Mesothelial cell of epicardium (in vitro differentiated cells): Measurements from ENCODE around the gene SLC30A9. TPM values are rescaled to one million over a fixed set of nuclear protein-coding genes. Genes with fewer than 3 reads are reported as not detected.

Experiments
- DNase-seq, 2 experiments: peaks; one replicate each; pipeline ENCODE4 v3.0.0; 2021; ENCODE audit warnings: low spot score in 2 of 2; ENCODE audit not compliant: unreplicated experiment in 2 of 2
- H3K27ac Mint-ChIP-seq: 2 replicates; pipeline ENCODE4 v1.8.0; 2021; ENCODE audit warnings: mixed read lengths
- H3K27me3 Mint-ChIP-seq: 2 replicates; pipeline ENCODE4 v1.8.0; 2021; ENCODE audit warnings: low read depth, mixed read lengths
- H3K36me3 Mint-ChIP-seq: 2 replicates; pipeline ENCODE4 v1.8.0; 2021; ENCODE audit warnings: mixed read lengths
- H3K4me1 Mint-ChIP-seq: 2 replicates; pipeline ENCODE4 v1.8.0; 2021; ENCODE audit warnings: mixed read lengths
- H3K4me3 Mint-ChIP-seq: 2 replicates; pipeline ENCODE4 v1.8.0; 2021; ENCODE audit warnings: mild to moderate bottlenecking, moderate library complexity, mixed read lengths
- H3K9me3 Mint-ChIP-seq: 2 replicates; pipeline ENCODE4 v1.8.0; 2021; ENCODE audit warnings: mixed read lengths
- CTCF ChIP-seq: fragments of 200-600 bp; sonication (generic); IDR thresholded peaks from one replicate; pipeline ENCODE4 v1.5.0; 2021; ENCODE audit warnings: antibody characterized with exemption; ENCODE audit not compliant: unreplicated experiment
- total RNA-seq: library from RNA; stranded (reverse); gene quantifications from 3 replicates; pipeline ENCODE4 v1.2.1, GENCODE V29; 2021

SLC30A9 gene
- total RNA-seq, 1 donor from 2014 or later, result 55.8 TPM

GRCh38 chr4:41976775-41977516, 13.4 kb upstream of the SLC30A9 start:
- Mint-ChIP-seq H3K9me3 (peaks cover 5% of the 10 kb centered on the region), H3K4me1 (no peaks in the 10 kb centered on the region), H3K4me3 (no peak overlapping the region), H3K27me3 (peaks cover 11% of the 10 kb centered on the region), H3K36me3 (no peaks in the 10 kb centered on the region), H3K27ac (no peak overlapping the region)
- no peak for TF ChIP-seq CTCF
- DNase-seq, result no peak

GRCh38 chr4:41977709-41978108, 12.6 kb upstream of the SLC30A9 start:
- DNase-seq, result no peak
- TF ChIP-seq CTCF, result no peak
- Mint-ChIP-seq H3K4me1 (no peaks in the 10 kb centered on the region), H3K4me3 (no peak overlapping the region), H3K27ac (no peak overlapping the region), H3K9me3 (no peaks in the 10 kb centered on the region), H3K27me3 (peaks cover 8% of the 10 kb centered on the region), H3K36me3 (no peaks in the 10 kb centered on the region)

DNA sequence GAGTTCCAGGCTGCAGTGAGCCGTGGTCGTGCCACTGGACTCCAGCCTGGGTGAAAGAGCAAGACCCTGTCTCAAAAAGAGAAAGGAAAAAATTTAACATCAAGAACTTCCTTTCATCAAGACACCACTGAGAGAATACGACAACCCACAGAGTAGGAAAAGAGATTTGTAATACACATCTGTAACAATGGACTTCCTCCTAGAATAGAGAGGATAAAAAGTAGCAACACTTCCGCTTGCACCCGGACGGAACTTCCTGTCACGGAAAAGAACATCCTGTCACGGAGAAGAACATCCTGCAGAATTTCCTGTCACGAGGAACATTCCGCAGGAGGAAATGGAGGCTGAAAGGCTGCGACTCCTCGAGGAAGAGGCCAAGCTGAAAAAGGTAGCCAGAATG, 8.9 kb upstream of the SLC30A9 start, which contains the start of gene DCAF4L1:
Gene DCAF4L1 (plus strand): TSS at position 301 of the 400 bp plus-strand sequence. CDS start 37 bp downstream, at position 338.
- DNase-seq, result no peak
- no peaks in the 10 kb centered on the region for H3K36me3 Mint-ChIP-seq
- no peak within 1 kb of the TSS for H3K27ac Mint-ChIP-seq
- H3K4me3 Mint-ChIP-seq, result no peak within 1 kb of the TSS
- H3K27me3 Mint-ChIP-seq, result peaks cover 3% of the 10 kb centered on the region
- no peaks in the 10 kb centered on the region for H3K9me3 Mint-ChIP-seq
- no peaks in the 10 kb centered on the region for H3K4me1 Mint-ChIP-seq
- no peak for TF ChIP-seq CTCF

DNA sequence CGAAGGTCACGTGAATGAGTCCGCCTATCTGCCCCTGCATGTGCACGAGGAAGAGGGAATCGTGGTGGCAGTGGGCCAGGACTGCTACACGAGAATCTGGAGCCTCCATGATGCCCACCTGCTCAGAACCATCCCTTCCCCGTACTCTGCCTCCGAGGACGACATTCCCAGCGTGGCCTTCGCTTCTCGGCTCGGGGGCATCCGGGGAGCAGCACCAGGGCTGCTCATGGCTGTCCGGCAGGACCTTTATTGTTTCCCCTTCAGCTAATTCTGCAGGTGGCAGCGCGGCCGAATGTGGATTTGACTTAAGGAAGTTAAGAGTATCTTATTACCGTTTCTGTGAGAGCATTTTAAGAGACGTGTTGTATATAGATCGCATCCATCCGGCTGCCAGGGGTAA, 7.6 kb upstream of the SLC30A9 start:
- H3K9me3 Mint-ChIP-seq, result no peaks in the 10 kb centered on the region
- peaks cover 3% of the 10 kb centered on the region for H3K27me3 Mint-ChIP-seq
- H3K36me3 Mint-ChIP-seq, result no peaks in the 10 kb centered on the region
- H3K4me3 Mint-ChIP-seq, result no peak overlapping the region
- DNase-seq, result no peak
- no peak overlapping the region for H3K27ac Mint-ChIP-seq
- H3K4me1 Mint-ChIP-seq, result no peaks in the 10 kb centered on the region
- no peak for TF ChIP-seq CTCF

DNA sequence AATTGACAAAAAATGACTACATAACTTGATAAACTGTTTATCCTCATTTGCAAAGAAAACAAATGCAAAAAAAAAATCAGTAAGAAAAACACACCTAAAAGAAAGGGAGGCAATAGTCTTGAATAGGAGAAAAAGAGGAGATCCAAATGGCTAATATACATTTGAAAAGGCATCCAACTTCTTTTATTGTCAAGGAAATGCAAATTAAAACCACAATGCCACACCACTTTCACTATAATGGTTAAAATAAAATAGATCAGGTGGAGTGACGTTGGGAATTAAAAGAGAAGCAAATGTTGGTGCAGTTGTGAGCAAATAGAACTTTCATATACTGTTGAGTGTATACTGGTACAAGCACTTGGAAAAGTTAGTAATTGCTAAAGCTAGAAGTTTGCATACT, 5.2 kb upstream of the SLC30A9 start:
- Mint-ChIP-seq H3K27me3 (peaks cover 3% of the 10 kb centered on the region), H3K36me3 (no peaks in the 10 kb centered on the region), H3K9me3 (no peaks in the 10 kb centered on the region), H3K4me1 (peaks cover 11% of the 10 kb centered on the region), H3K27ac (no peak overlapping the region), H3K4me3 (no peak overlapping the region)
- no peak for DNase-seq
- TF ChIP-seq CTCF, result no peak
